HepG2 (cell line): Measurements from ENCODE around the gene SP5. TPM values are rescaled to one million over a fixed set of nuclear protein-coding genes. Genes with fewer than 3 reads are reported as not detected.

Experiments
- BHLHE40 ChIP-seq: IDR thresholded peaks from 2 replicates; pipeline ENCODE4 v1.6.1; 2011; ENCODE audit warnings: low read length, improper control_type of control experiment
- CEBPZ ChIP-seq: IDR thresholded peaks from 2 replicates; pipeline ENCODE4 v1.6.1; 2012; ENCODE audit warnings: low read length, improper control_type of control experiment
- DRAP1 ChIP-seq: IDR thresholded peaks from 2 replicates; pipeline ENCODE4 v1.6.1; 2016; ENCODE audit warnings: missing genetic modification reagents, missing compliant biosample characterization
- FOXJ3 ChIP-seq: sonication (generic); formaldehyde crosslinking; IDR thresholded peaks from 2 replicates; pipeline ENCODE4 v1.4.0; 2020; ENCODE audit warnings: missing genetic modification reagents, mild to moderate bottlenecking, borderline replicate concordance
- FOXO1 ChIP-seq: sonication (generic); formaldehyde crosslinking; IDR thresholded peaks from 2 replicates; pipeline ENCODE4 v1.4.0; 2020; ENCODE audit warnings: missing genetic modification reagents
- GABPB1 ChIP-seq: IDR thresholded peaks from 2 replicates; pipeline ENCODE4 v1.6.1; 2016; ENCODE audit warnings: mild to moderate bottlenecking, missing genetic modification reagents, moderate library complexity, missing compliant biosample characterization
- IRF1 ChIP-seq: sonication (generic); formaldehyde crosslinking; IDR thresholded peaks from 2 replicates; pipeline ENCODE4 v1.4.0; 2020; ENCODE audit warnings: low read depth, mild to moderate bottlenecking, missing genetic modification reagents
- JUN ChIP-seq: sonication (generic); formaldehyde crosslinking; IDR thresholded peaks from 2 replicates; pipeline ENCODE4 v1.4.0; 2020; ENCODE audit warnings: mild to moderate bottlenecking, missing genetic modification reagents
- KDM2A ChIP-seq: sonication (generic); formaldehyde crosslinking; IDR thresholded peaks from 2 replicates; pipeline ENCODE4 v1.4.0; 2020; ENCODE audit warnings: low read depth, missing genetic modification reagents, borderline replicate concordance
- KMT2A ChIP-seq: sonication (generic); formaldehyde crosslinking; IDR thresholded peaks from 2 replicates; pipeline ENCODE4 v1.4.0; 2020; ENCODE audit warnings: missing genetic modification reagents
- MEIS1 ChIP-seq: sonication (generic); formaldehyde crosslinking; IDR thresholded peaks from 2 replicates; pipeline ENCODE4 v1.9.0; 2021; ENCODE audit warnings: mild to moderate bottlenecking, missing genetic modification reagents, moderate library complexity, borderline replicate concordance
- MTF2 ChIP-seq: sonication (generic); formaldehyde crosslinking; IDR thresholded peaks from 2 replicates; pipeline ENCODE4 v1.5.0; 2020; ENCODE audit warnings: missing genetic modification reagents, borderline replicate concordance
- MXD4 ChIP-seq: IDR thresholded peaks from 2 replicates; pipeline ENCODE4 v1.6.1; 2016; ENCODE audit warnings: mild to moderate bottlenecking, missing biosample characterization, missing genetic modification reagents
- NR2F1 ChIP-seq, 2 experiments: fragments of 450-650 bp in 1 of 2; formaldehyde crosslinking in 1 of 2; IDR thresholded peaks; 2 replicates each; pipeline versions ENCODE4 v1.5.0 to v1.6.1; 2016 to 2020; ENCODE audit warnings: mild to moderate bottlenecking in 1 of 2, missing compliant biosample characterization in 1 of 2, missing genetic modification reagents in 1 of 2, moderate library complexity in 1 of 2
- PAF1 ChIP-seq: IDR thresholded peaks from 2 replicates; pipeline ENCODE4 v1.6.1; 2016; ENCODE audit warnings: missing genetic modification reagents, missing compliant biosample characterization
- PRDM15 ChIP-seq: sonication (generic); formaldehyde crosslinking; IDR thresholded peaks from 2 replicates; pipeline ENCODE4 v1.4.0; 2020; ENCODE audit warnings: missing genetic modification reagents
- RFX1 ChIP-seq: fragments of 450-650 bp; IDR thresholded peaks from 2 replicates; pipeline ENCODE4 v1.6.1; 2017
- SIN3A ChIP-seq: IDR thresholded peaks from 2 replicates; pipeline ENCODE4 v1.6.1; 2011; ENCODE audit warnings: low read depth, mild to moderate bottlenecking, control low read depth, low read length, borderline replicate concordance
- TAF1 ChIP-seq: sonication (generic); formaldehyde crosslinking; IDR thresholded peaks from 2 replicates; pipeline ENCODE4 v1.4.0; 2020; ENCODE audit warnings: missing genetic modification reagents
- U2AF2 ChIP-seq: fragments of 200-400 bp; formaldehyde crosslinking; IDR thresholded peaks from 2 replicates; pipeline ENCODE4 v1.6.1; 2017; ENCODE audit warnings: low read depth, mild to moderate bottlenecking, low read length
- ZNF441 ChIP-seq: sonication (generic); formaldehyde crosslinking; IDR thresholded peaks from 2 replicates; pipeline ENCODE4 v1.7.0; 2021; ENCODE audit warnings: missing genetic modification reagents, borderline replicate concordance
- ZNF749 ChIP-seq: sonication (generic); formaldehyde crosslinking; IDR thresholded peaks from 2 replicates; pipeline ENCODE4 v1.8.0; 2022; ENCODE audit warnings: mild to moderate bottlenecking, missing genetic modification reagents, moderate library complexity, borderline replicate concordance
- ZNF83 ChIP-seq: sonication (generic); formaldehyde crosslinking; IDR thresholded peaks from 2 replicates; pipeline ENCODE4 v1.4.0; 2020; ENCODE audit warnings: missing genetic modification reagents, mild to moderate bottlenecking, borderline replicate concordance
- polyA plus RNA-seq, 8 experiments: library from polyadenylated mRNA; depleted of rRNA in 3 of 8; stranded (reverse) in 7 of 8; unstranded in 1 of 8; fragments of >200 nt; fragmentation: Illumina TruSeq in 4 of 8; extraction: Trizol in 4 of 8; gene quantifications; 2 replicates each; pipeline versions ENCODE4 v1.2.1 to v1.2.3, GENCODE V29; 2011 to 2016; ENCODE audit warnings: low read depth in 4 of 8, missing spikeins in 1 of 8, mixed read lengths in 1 of 8; ENCODE audit not compliant: insufficient read depth in 1 of 8
- total RNA-seq, 5 experiments: library from RNA; depleted of rRNA; stranded (reverse); fragments of >200 nt; fragmentation: Illumina TruSeq; extraction: Trizol; gene quantifications; 2 replicates each; pipeline ENCODE4 v1.2.3, GENCODE V29; 2016; ENCODE audit warnings: low read depth in 1 of 5

SP5 gene
- total and polyA plus RNA-seq, 2 of the 13 experiments (the other 11 are each of a cell fraction or from before 2014, with no cell fraction given): 50.8 to 119 TPM

GRCh38 chr2:170717991-170718589, 3.0 kb downstream of the SP5 start (continued):
- no peak for TF ChIP-seq FOXJ3 (CRISPR knock-in tag)
- peak in 1 of 2 experiments; percentile 27; a peak in 1 of 4 replicates for TF ChIP-seq NR2F1 (CRISPR knock-in tag; IDR thresholded peaks at IDR 0.05)
- no peak for TF ChIP-seq CEBPZ
- TF ChIP-seq PRDM15 (CRISPR knock-in tag): no peak
- no peak for TF ChIP-seq DRAP1 (CRISPR knock-in tag)
- no peak for TF ChIP-seq ZNF83
- no peak for TF ChIP-seq FOXO1 (CRISPR knock-in tag)
- TF ChIP-seq GABPB1 (CRISPR knock-in tag): no peak
- no peak for TF ChIP-seq IRF1
- no peak for TF ChIP-seq U2AF2
- no peak for TF ChIP-seq ZNF441 (CRISPR knock-in tag)
- no peak; the same call in 1 of the 2 replicates for TF ChIP-seq SIN3A
- TF ChIP-seq ZNF749 (CRISPR knock-in tag): no peak
- peak; percentile 12; the same call in 1 of the 2 replicates for TF ChIP-seq KMT2A (CRISPR knock-in tag)
- TF ChIP-seq MTF2 (CRISPR knock-in tag): no peak
- no peak for TF ChIP-seq TAF1 (CRISPR knock-in tag)
- no peak for TF ChIP-seq KDM2A
- TF ChIP-seq PAF1: peak; percentile 35; the same call in 1 of the 2 replicates
- no peak for TF ChIP-seq JUN (CRISPR knock-in tag)
- TF ChIP-seq MXD4 (CRISPR knock-in tag): no peak
- TF ChIP-seq BHLHE40: no peak
- TF ChIP-seq MEIS1 (CRISPR knock-in tag): no peak
- TF ChIP-seq RFX1: no peak
